ENCODE data around the gene AFF3. TPM values are rescaled to one million over a fixed set of nuclear protein-coding genes. Genes with fewer than 3 reads are reported as not detected.

Gene AFF3
- total and polyA plus RNA-seq, 2 of the 4 experiments (the other 2 are of a cell fraction): 12.9 to 14.3 TPM

GRCh38 chr2:99905636-99906035 is 236.8 kb downstream of the AFF3 start:
- ChIA-PET CTCF (no interaction called here), POLR2A (ENCODE audit: unreplicated experiment) (no interaction called here)
- no peak overlapping the region for H3K14ac ChIP-seq (replicated peaks; ENCODE audit: low read depth, low read length)
- dilution Hi-C loops (cut with HindIII; ENCODE audit: low sequenced_read_pairs, unreplicated experiment): no loop called here
- no peak overlapping the region for H3K4me2 ChIP-seq (ENCODE audit: low read depth, low read length)
- no peak overlapping the region for H2AFZ ChIP-seq (replicated peaks; ENCODE audit: low read length, poor library complexity)
- H4K91ac ChIP-seq (ENCODE audit: insufficient read depth, low read depth, low read length): no peak overlapping the region
- DNase-seq (no peak), ATAC-seq (ENCODE audit: low read depth) (no peak)
- no peak overlapping the region for H3K18ac ChIP-seq (ENCODE audit: low read depth, low read length)
- no peak overlapping the region for H2AK9ac ChIP-seq (replicated peaks; ENCODE audit: low read depth, low read length, poor library complexity)
- H4K8ac ChIP-seq (ENCODE audit: low read depth in 2 of 2, low read length in 2 of 2): no peak overlapping the region
- no peak overlapping the region for H2BK120ac ChIP-seq (ENCODE audit: low read depth, low read length)
- peaks cover 8% of the 10 kb centered on the region; the same call in 1 of the 2 replicates for H3K9me1 ChIP-seq (ENCODE audit: insufficient read depth, low read length)
- no peaks in the 10 kb centered on the region for H3K9me3 ChIP-seq (ENCODE audit: control insufficient read depth, insufficient read depth, low read length)
- no peak for TF ChIP-seq MAFK (IDR thresholded peaks at IDR 0.05; ENCODE audit: low read depth, low read length)
- no peak for TF ChIP-seq MXI1 (IDR thresholded peaks at IDR 0.05; ENCODE audit: borderline replicate concordance, low read depth, low read length)
- no peak overlapping the region for H3K27ac ChIP-seq (ENCODE audit: insufficient read depth, low read length)
- H2BK20ac ChIP-seq (ENCODE audit: low read depth, low read length): no peak overlapping the region
- in situ Hi-C loops (cut with MboI; ENCODE audit: low sequenced_read_pairs): no loop called here
- H3K27me3 ChIP-seq (ENCODE audit: control insufficient read depth, insufficient read depth, low read length): no peaks in the 10 kb centered on the region
- no peak overlapping the region for H4K5ac ChIP-seq (ENCODE audit: low read depth, low read length)
- no CpG with 5 or more reads among the region's 2 CpGs for WGBS, 2 experiments (ENCODE audit: extremely low coverage in 2 of 2, insufficient read length in 1 of 2)
- H3K79me1 ChIP-seq (ENCODE audit: low read depth in 1 of 2, low read length in 2 of 2): peaks cover 14 to 26% of the 10 kb centered on the region in 2 experiments
- no peak overlapping the region for H3K4ac ChIP-seq (ENCODE audit: low read depth, low read length)
- no peak overlapping the region for H3K23ac ChIP-seq (ENCODE audit: low read depth, low read length)
- no TSS peak for BruUV-seq (replicated peaks)
- no peak overlapping the region for H2BK5ac ChIP-seq (ENCODE audit: low read depth, low read length, poor library complexity, severe bottlenecking)
- H3K36me3 ChIP-seq (ENCODE audit: control insufficient read depth, insufficient read depth, low read length): no peaks in the 10 kb centered on the region
- no peak overlapping the region for H2AK5ac ChIP-seq (ENCODE audit: low read depth, low read length)
- no peak overlapping the region for H3K56ac ChIP-seq (ENCODE audit: extremely low read depth, insufficient read depth, low read length)
- H4K20me1 ChIP-seq (ENCODE audit: insufficient read depth, low read length): no peaks in the 10 kb centered on the region
- no peaks in the 10 kb centered on the region; the same call in 1 of the 2 replicates for H3K4me1 ChIP-seq (ENCODE audit: control insufficient read depth, insufficient read depth, low read length)
- no peak overlapping the region for H3K4me3 ChIP-seq (ENCODE audit: insufficient read depth, low read depth, low read length)
- intact Hi-C loops (cut with micrococcal nuclease): no loop called here
- H3K9ac ChIP-seq (ENCODE audit: low read depth, low read length): no peak overlapping the region
- H2BK15ac ChIP-seq (ENCODE audit: low read depth, low read length): no peak overlapping the region

Data from IMR-90 (cell line).